Stimulated activated CD4-positive, alpha-beta T cell treated with anti-CD3 and anti-CD28 coated beads, TNF-alpha, amount 100 ng/mL, for 24 hours (primary cell): Measurements from ENCODE around the gene RADX.

Experiments
- DNase-seq, 3 experiments: peaks; one replicate each; pipeline ENCODE4 v3.0.0-alpha.2; 2020; ENCODE audit warnings: low read depth in 3 of 3

The RADX gene

GRCh38 chrX:106692425-106693065, 80.8 kb downstream of the RADX start:
- no peak for DNase-seq

- no peak for DNase-seq
Measured at GRCh38 chrX:106696502-106696901, 84.7 kb downstream of the RADX start.

GRCh38 chrX:106698693-106699092, 86.9 kb downstream of the RADX start:
- DNase-seq: no peak

GRCh38 chrX:106702636-106703035, 90.9 kb downstream of the RADX start:
- no peak for DNase-seq

GRCh38 chrX:106706466-106706865, 94.7 kb downstream of the RADX start:
- no peak for DNase-seq

- DNase-seq: no peak
Measured at GRCh38 chrX:106707771-106708454, 96.1 kb downstream of the RADX start.

- no peak for DNase-seq
Measured at GRCh38 chrX:106710771-106711170, 99.0 kb downstream of the RADX start.

GRCh38 chrX:106711375-106711774, 99.6 kb downstream of the RADX start:
- DNase-seq: no peak

- DNase-seq: no peak
Measured at GRCh38 chrX:106716004-106716403, 104.2 kb downstream of the RADX start.

GRCh38 chrX:106716463-106716862, 104.7 kb downstream of the RADX start:
- DNase-seq: no peak

- no peak for DNase-seq
Measured at GRCh38 chrX:106718709-106719108, 106.9 kb downstream of the RADX start.

- no peak for DNase-seq
Measured at GRCh38 chrX:106725931-106726330, 114.2 kb downstream of the RADX start.

- DNase-seq: peak in 1 of 3 experiments; percentile 23
Measured at GRCh38 chrX:106726485-106727437, 115.0 kb downstream of the RADX start, which contains the start of gene RNF128. RNF128 (plus strand) TSS chrX:106726701; CDS start chrX:106726914, 213 bp downstream.

- DNase-seq: no peak
Measured at GRCh38 chrX:106728337-106728736, 116.6 kb downstream of the RADX start.
